K562 (cell line): ENCODE data around the gene WIPF3. TPM values are rescaled to one million over a fixed set of nuclear protein-coding genes. Genes with fewer than 3 reads are reported as not detected.
A peak's percentile ranks its signal among the peaks of the same experiment; 100 is the strongest.

ENCODE experiments used
- DACH1 ChIP-seq: fragments of 450-650 bp; IDR thresholded peaks from 2 replicates; pipeline ENCODE4 v1.6.1; 2018; ENCODE audit not compliant: partially characterized antibody
- EGR1 ChIP-seq: fragments of 450-650 bp; conservative IDR thresholded peaks from 2 replicates; pipeline ENCODE4 v1.6.1; 2017; ENCODE audit warnings: mild to moderate bottlenecking
- ESRRA ChIP-seq: fragments of 450-650 bp; IDR thresholded peaks from 2 replicates; pipeline ENCODE4 v1.6.1; 2014; ENCODE audit warnings: low read depth, mild to moderate bottlenecking, moderate library complexity, borderline replicate concordance
- FOXK2 ChIP-seq, 2 experiments: fragments of 450-650 bp; IDR thresholded peaks in 1 of 2; conservative IDR thresholded peaks in 1 of 2; 2 replicates each; pipeline ENCODE4 v1.6.1; 2016; ENCODE audit warnings: low read depth in 2 of 2, mild to moderate bottlenecking in 1 of 2
- GATAD2B ChIP-seq: fragments of 450-650 bp; IDR thresholded peaks from 2 replicates; pipeline ENCODE4 v1.6.1; 2017; ENCODE audit warnings: mild to moderate bottlenecking, borderline replicate concordance
- HNRNPK ChIP-seq: fragments of 200-400 bp; formaldehyde crosslinking; IDR thresholded peaks from one replicate; pipeline ENCODE4 v1.6.1; 2018; ENCODE audit warnings: mild to moderate bottlenecking, low read depth, low read length; ENCODE audit not compliant: poor library complexity, severe bottlenecking
- MED1 ChIP-seq: sonication (generic); formaldehyde crosslinking; IDR thresholded peaks from 2 replicates; pipeline ENCODE4 v1.8.1; 2023; ENCODE audit warnings: missing genetic modification reagents, borderline replicate concordance
- POLR2G ChIP-seq: fragments of 200-400 bp; formaldehyde crosslinking; IDR thresholded peaks from 2 replicates; pipeline ENCODE4 v1.6.1; 2017; ENCODE audit warnings: low read depth, mild to moderate bottlenecking, antibody characterized with exemption, low read length, moderate library complexity
- PRDM10 ChIP-seq: fragments of 450-650 bp; IDR thresholded peaks from 2 replicates; pipeline ENCODE4 v1.6.1; 2018; ENCODE audit not compliant: partially characterized antibody
- RNF219 ChIP-seq: fragments of 250-450 bp; sonication (Bioruptor Pico); IDR thresholded peaks from 2 replicates; pipeline ENCODE4 v1.5.0; 2022; ENCODE audit warnings: mild to moderate bottlenecking
- SAFB ChIP-seq: fragments of 200-400 bp; formaldehyde crosslinking; IDR thresholded peaks from 2 replicates; pipeline ENCODE4 v1.6.1; 2017; ENCODE audit warnings: low read depth, low read length, borderline replicate concordance
- SMARCA5 ChIP-seq: fragments of 450-650 bp; IDR thresholded peaks from 2 replicates; pipeline ENCODE4 v1.6.1; 2016
- ZBTB9 ChIP-seq: fragments of 450-650 bp; formaldehyde crosslinking; IDR thresholded peaks from 2 replicates; pipeline ENCODE4 v1.4.0; 2020; ENCODE audit warnings: mild to moderate bottlenecking, moderate library complexity
- ZNF398 ChIP-seq: fragments of 250-450 bp; sonication (Bioruptor Pico); IDR thresholded peaks from 2 replicates; pipeline ENCODE4 v1.8.0; 2021; ENCODE audit warnings: moderate library complexity, mild to moderate bottlenecking, inconsistent platforms
- ZNF655 ChIP-seq: fragments of 250-450 bp; sonication (Bioruptor Pico); IDR thresholded peaks from 2 replicates; pipeline ENCODE4 v1.5.0; 2021
- ZNF668 ChIP-seq: fragments of 250-450 bp; sonication (Bioruptor Pico); IDR thresholded peaks from 2 replicates; pipeline ENCODE4 v1.8.0; 2022; ENCODE audit warnings: mild to moderate bottlenecking, inconsistent platforms
- ZSCAN32 ChIP-seq: fragments of 450-650 bp; formaldehyde crosslinking; IDR thresholded peaks from 2 replicates; pipeline ENCODE4 v1.4.0; 2020; ENCODE audit warnings: mild to moderate bottlenecking, moderate library complexity
- polyA plus RNA-seq, 8 experiments: library from polyadenylated mRNA; depleted of rRNA in 4 of 8; stranded (reverse) in 5 of 8; unstranded in 3 of 8; fragments of >200 nt; fragmentation: Nextera tagmentation in 2 of 8; fragmentation: Illumina TruSeq in 1 of 8; extraction: Ambion mirVana in 2 of 8; extraction: Trizol in 1 of 8; gene quantifications; 2 replicates each; pipeline versions ENCODE4 v1.2.1 to v1.2.3, GENCODE V29; 2011 to 2014; ENCODE audit warnings: inconsistent platforms in 1 of 8, missing spikeins in 1 of 8
- total RNA-seq, 7 experiments: library from RNA; depleted of rRNA in 6 of 7; stranded (reverse); fragments of >200 nt in 6 of 7; fragmentation: Illumina TruSeq in 2 of 7; extraction: Trizol in 2 of 7; gene quantifications; 2 replicates each; pipeline versions ENCODE4 v1.2.1 to v1.2.3, GENCODE V29; 2011 to 2021; ENCODE audit warnings: low replicate concordance in 1 of 7

Gene WIPF3
- total and polyA plus RNA-seq, 9 of the 15 experiments (the other 6 are each of a cell fraction or from before 2014, with no cell fraction given) = 0.18 to 3.2 (median 1.7) TPM

- TF ChIP-seq DACH1 = no peak
- no peak for TF ChIP-seq MED1 (CRISPR knock-in tag)
- TF ChIP-seq RNF219 (CRISPR knock-in tag) = no peak
- no peak for TF ChIP-seq FOXK2 (conservative IDR thresholded peaks at IDR 0.05 in 1 of 2, IDR thresholded peaks at IDR 0.05 in 1 of 2; ENCODE audit: low read depth in 2 of 2)
- TF ChIP-seq ESRRA = no peak
- no peak for TF ChIP-seq EGR1
- TF ChIP-seq ZNF398 (CRISPR knock-in tag) = no peak
- no peak; the same call in 1 of the 2 replicates for TF ChIP-seq ZNF668
- 0 out of 2 replicates have a peak, but pooled peaks have one; percentile 37 for TF ChIP-seq ZBTB9 (CRISPR knock-in tag)
- no peak for TF ChIP-seq PRDM10
- no peak for TF ChIP-seq ZSCAN32
- TF ChIP-seq SMARCA5 = no peak
- TF ChIP-seq POLR2G = peak; percentile 77
- no peak for TF ChIP-seq SAFB
- no peak for TF ChIP-seq ZNF655 (CRISPR knock-in tag)
- peak; percentile 76; the same call in 1 of the 2 replicates for TF ChIP-seq GATAD2B
- TF ChIP-seq HNRNPK = no peak
Observed at GRCh38 chr7:29806208-29806994, at the start of gene WIPF3 (continued).
